ENCODE results near the gene VAV3.

Gene VAV3

GRCh38 chr1:107976431-107976830, 11.5 kb upstream of the VAV3 start:
- no peak overlapping the region for H3K4me3 ChIP-seq (ENCODE audit: control insufficient read depth, low read depth, low read length)
- TF ChIP-seq, protein P1, sequence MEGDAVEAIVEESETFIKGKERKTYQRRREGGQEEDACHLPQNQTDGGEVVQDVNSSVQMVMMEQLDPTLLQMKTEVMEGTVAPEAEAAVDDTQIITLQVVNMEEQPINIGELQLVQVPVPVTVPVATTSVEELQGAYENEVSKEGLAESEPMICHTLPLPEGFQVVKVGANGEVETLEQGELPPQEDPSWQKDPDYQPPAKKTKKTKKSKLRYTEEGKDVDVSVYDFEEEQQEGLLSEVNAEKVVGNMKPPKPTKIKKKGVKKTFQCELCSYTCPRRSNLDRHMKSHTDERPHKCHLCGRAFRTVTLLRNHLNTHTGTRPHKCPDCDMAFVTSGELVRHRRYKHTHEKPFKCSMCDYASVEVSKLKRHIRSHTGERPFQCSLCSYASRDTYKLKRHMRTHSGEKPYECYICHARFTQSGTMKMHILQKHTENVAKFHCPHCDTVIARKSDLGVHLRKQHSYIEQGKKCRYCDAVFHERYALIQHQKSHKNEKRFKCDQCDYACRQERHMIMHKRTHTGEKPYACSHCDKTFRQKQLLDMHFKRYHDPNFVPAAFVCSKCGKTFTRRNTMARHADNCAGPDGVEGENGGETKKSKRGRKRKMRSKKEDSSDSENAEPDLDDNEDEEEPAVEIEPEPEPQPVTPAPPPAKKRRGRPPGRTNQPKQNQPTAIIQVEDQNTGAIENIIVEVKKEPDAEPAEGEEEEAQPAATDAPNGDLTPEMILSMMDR (conservative IDR thresholded peaks at IDR 0.05; ENCODE audit: control insufficient read depth, insufficient read depth, low read depth, low read length) = no peak
- DNase-seq (ENCODE audit: low read depth) = no peak

GRCh38 chr1:107975851-107976250, 10.9 kb upstream of the VAV3 start:
- TF ChIP-seq, protein P1 (conservative IDR thresholded peaks at IDR 0.05; ENCODE audit: control insufficient read depth, insufficient read depth, low read depth, low read length) = no peak
- H3K4me3 ChIP-seq (ENCODE audit: control insufficient read depth, low read depth, low read length) = no peak overlapping the region
- DNase-seq (ENCODE audit: low read depth) = no peak

- DNase-seq (ENCODE audit: low read depth) = no peak
- no peak overlapping the region for H3K4me3 ChIP-seq (ENCODE audit: control insufficient read depth, low read depth, low read length)
- TF ChIP-seq, protein P1 (conservative IDR thresholded peaks at IDR 0.05; ENCODE audit: control insufficient read depth, insufficient read depth, low read depth, low read length) = no peak
These were observed 9.1 kb upstream of the VAV3 start for GRCh38 chr1:107974090-107974489.

- no peak for DNase-seq (ENCODE audit: low read depth)
- H3K4me3 ChIP-seq (ENCODE audit: control insufficient read depth, low read depth, low read length) = no peak overlapping the region
These were observed 7.6 kb upstream of the VAV3 start for GRCh38 chr1:107972391-107973180.

GRCh38 chr1:107966550-107966949, 1.6 kb upstream of the VAV3 start:
- TF ChIP-seq, protein P1 (conservative IDR thresholded peaks at IDR 0.05; ENCODE audit: control insufficient read depth, insufficient read depth, low read depth, low read length) = no peak
- no peak overlapping the region for H3K4me3 ChIP-seq (ENCODE audit: control insufficient read depth, low read depth, low read length)
- DNase-seq (ENCODE audit: low read depth) = no peak

More at GRCh38 chr1:107972391-107973180, 7.6 kb upstream of the VAV3 start:
- TF ChIP-seq, protein P1 (conservative IDR thresholded peaks at IDR 0.05; ENCODE audit: control insufficient read depth, insufficient read depth, low read depth, low read length) = no peak

DNA sequence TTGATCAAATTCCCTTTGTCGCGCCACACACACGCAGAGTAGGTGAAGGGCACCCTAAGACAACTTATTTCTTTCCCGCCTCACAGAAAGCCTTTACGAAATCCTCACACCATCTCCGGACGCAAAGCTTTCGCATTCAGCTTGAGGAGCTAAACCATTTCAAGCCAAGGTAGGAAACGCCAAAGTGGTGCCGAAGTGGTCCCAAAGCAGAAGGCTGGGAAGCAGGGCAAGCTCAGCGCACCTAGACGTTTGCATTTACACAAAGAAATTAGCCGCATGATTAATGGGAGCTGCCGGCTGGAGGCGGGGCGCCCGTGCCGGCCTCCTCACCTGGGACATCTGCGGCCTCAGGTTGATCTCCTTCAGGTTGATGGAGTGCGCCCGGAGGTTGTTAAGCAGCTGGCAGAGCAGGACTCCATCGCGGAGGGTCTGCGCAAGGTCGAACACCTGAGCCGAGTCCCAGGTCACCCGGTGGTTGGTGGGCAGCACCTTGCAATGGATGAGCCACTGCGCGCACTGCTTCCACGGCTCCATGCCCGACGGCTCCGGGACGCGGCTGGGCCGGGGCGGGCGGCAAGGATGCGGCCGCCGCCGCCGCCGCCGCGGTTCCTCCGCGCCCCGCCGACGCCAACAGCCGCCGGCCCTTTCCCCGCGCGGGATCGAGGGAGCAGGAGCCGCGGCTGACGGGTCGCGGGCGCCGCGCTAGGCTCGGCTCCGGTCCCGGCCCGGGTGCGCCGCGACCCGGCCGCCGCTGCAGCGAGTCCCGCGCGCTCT, 457 bp downstream of the VAV3 start:
- TF ChIP-seq, protein P1 (conservative IDR thresholded peaks at IDR 0.05; ENCODE audit: control insufficient read depth, insufficient read depth, low read depth, low read length) = no peak
- peak overlapping the region; percentile 3 for H3K4me3 ChIP-seq (ENCODE audit: control insufficient read depth, low read depth, low read length)
- no peak for DNase-seq (ENCODE audit: low read depth)
